SK-N-SH treated with all-trans-retinoic acid at 6 μM for 48 hours (cell line): ENCODE measurements around the gene PPP4R1.

Source experiments
- ATAC-seq: fragments of 200-7000 bp; cut with Tn5 transposase; 3 replicates; pipeline ENCODE4 v1.9.1; 2020; ENCODE audit warnings: mild to moderate bottlenecking, moderate library complexity
- ARNTL ChIP-seq: fragments of 450-650 bp; formaldehyde crosslinking; IDR thresholded peaks from 2 replicates; pipeline ENCODE4 v1.5.0; 2020; ENCODE audit warnings: low read depth, mild to moderate bottlenecking, moderate library complexity, borderline replicate concordance
- BACH2 ChIP-seq: fragments of 250-450 bp; sonication (Bioruptor Pico); IDR thresholded peaks from 2 replicates; pipeline ENCODE4 v1.9.0; 2021; ENCODE audit warnings: mild to moderate bottlenecking, borderline replicate concordance
- CSDC2 ChIP-seq: fragments of 250-450 bp; sonication (Bioruptor Pico); IDR thresholded peaks from 2 replicates; pipeline ENCODE4 v1.5.0; 2020; ENCODE audit warnings: mild to moderate bottlenecking, moderate library complexity
- ESRRG ChIP-seq: fragments of 250-450 bp; sonication (Bioruptor Pico); IDR thresholded peaks from 2 replicates; pipeline ENCODE4 v1.6.1; 2021; ENCODE audit warnings: mild to moderate bottlenecking
- ISL1 ChIP-seq: fragments of 250-450 bp; sonication (Bioruptor Pico); IDR thresholded peaks from 2 replicates; pipeline ENCODE4 v2.1.2; 2022; ENCODE audit warnings: mild to moderate bottlenecking, moderate library complexity
- OSR1 ChIP-seq: fragments of 250-450 bp; sonication (Bioruptor Pico); IDR thresholded peaks from 2 replicates; pipeline ENCODE4 v1.8.0; 2022; ENCODE audit warnings: moderate library complexity, mild to moderate bottlenecking, inconsistent platforms
- PPARA ChIP-seq: fragments of 250-450 bp; sonication (Bioruptor Pico); IDR thresholded peaks from 2 replicates; pipeline ENCODE4 v1.5.0; 2020; ENCODE audit warnings: mild to moderate bottlenecking, borderline replicate concordance
- RARB ChIP-seq: fragments of 250-450 bp; sonication (Bioruptor Pico); IDR thresholded peaks from 2 replicates; pipeline ENCODE4 v1.8.0; 2021; ENCODE audit warnings: mild to moderate bottlenecking, moderate library complexity
- TCF4 ChIP-seq: fragments of 250-450 bp; sonication (Bioruptor Pico); IDR thresholded peaks from 2 replicates; pipeline ENCODE4 v1.8.0; 2021; ENCODE audit warnings: mild to moderate bottlenecking, moderate library complexity, borderline replicate concordance
- TOX ChIP-seq: fragments of 250-450 bp; sonication (Bioruptor Pico); IDR thresholded peaks from 2 replicates; pipeline ENCODE4 v1.8.0; 2021; ENCODE audit warnings: mild to moderate bottlenecking, moderate library complexity, borderline replicate concordance
- ZC3H10 ChIP-seq: fragments of 250-450 bp; sonication (Bioruptor Pico); IDR thresholded peaks from 2 replicates; pipeline ENCODE4 v1.5.1; 2021; ENCODE audit warnings: mild to moderate bottlenecking, moderate library complexity
- ZFP3 ChIP-seq: fragments of 250-450 bp; sonication (Bioruptor Pico); IDR thresholded peaks from 2 replicates; pipeline ENCODE4 v1.5.0; 2020; ENCODE audit warnings: mild to moderate bottlenecking, moderate library complexity
- ZFP30 ChIP-seq: fragments of 450-650 bp; formaldehyde crosslinking; IDR thresholded peaks from 2 replicates; pipeline ENCODE4 v1.5.0; 2022; ENCODE audit warnings: mild to moderate bottlenecking, moderate library complexity
- ZNF565 ChIP-seq: fragments of 450-650 bp; formaldehyde crosslinking; conservative IDR thresholded peaks from 2 replicates; pipeline ENCODE4 v1.5.0; 2020; ENCODE audit warnings: low read depth, mild to moderate bottlenecking, moderate library complexity
- ZNF70 ChIP-seq: fragments of 450-650 bp; formaldehyde crosslinking; IDR thresholded peaks from 2 replicates; pipeline ENCODE4 v1.5.0; 2020; ENCODE audit warnings: mild to moderate bottlenecking, moderate library complexity
- ZNF8 ChIP-seq: fragments of 450-650 bp; formaldehyde crosslinking; IDR thresholded peaks from 2 replicates; pipeline ENCODE4 v1.5.0; 2020; ENCODE audit warnings: mild to moderate bottlenecking, moderate library complexity
- TF ChIP-seq, protein P1 (sequence below): fragments of 250-450 bp; sonication (Bioruptor Pico); IDR thresholded peaks from 2 replicates; pipeline ENCODE4 v1.8.0; 2020; ENCODE audit warnings: mild to moderate bottlenecking, moderate library complexity, borderline replicate concordance
- TF ChIP-seq, protein P2 (sequence below): fragments of 250-450 bp; sonication (Bioruptor Pico); IDR thresholded peaks from 2 replicates; pipeline ENCODE4 v1.8.0; 2021; ENCODE audit warnings: low read depth, mild to moderate bottlenecking, moderate library complexity, borderline replicate concordance
- TF ChIP-seq, protein P3 (sequence below): fragments of 250-450 bp; sonication (Bioruptor Pico); IDR thresholded peaks from 2 replicates; pipeline ENCODE4 v1.5.0; 2020; ENCODE audit warnings: mild to moderate bottlenecking, moderate library complexity
- TF ChIP-seq, protein P4 (sequence below): fragments of 250-450 bp; sonication (Bioruptor Pico); IDR thresholded peaks from 2 replicates; pipeline ENCODE4 v1.5.1; 2020; ENCODE audit warnings: low read depth, mild to moderate bottlenecking, moderate library complexity
- TF ChIP-seq, protein P5 (sequence below): fragments of 250-450 bp; sonication (Bioruptor Pico); IDR thresholded peaks from 2 replicates; pipeline ENCODE4 v1.5.1; 2021; ENCODE audit warnings: mild to moderate bottlenecking, moderate library complexity

Gene PPP4R1

DNA sequence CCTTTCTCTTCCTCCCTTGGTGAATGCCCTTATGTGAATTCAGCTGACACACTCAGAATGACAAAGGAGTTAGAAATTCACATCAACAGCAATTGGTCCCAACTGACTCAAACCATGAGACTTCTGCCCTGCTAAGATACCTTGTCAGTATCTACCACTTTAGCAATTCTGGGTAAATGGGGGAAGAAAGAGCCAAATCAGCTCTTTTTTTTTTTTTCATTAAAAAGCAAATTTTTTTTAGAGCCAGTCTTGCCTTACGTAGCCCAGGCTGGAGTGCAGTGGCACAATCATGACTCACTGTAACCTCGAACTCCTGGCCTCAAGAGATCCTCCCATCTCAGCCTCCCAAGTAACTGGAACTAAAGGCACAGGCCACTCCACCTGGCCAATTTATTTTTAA, 1.7 kb upstream of the PPP4R1 start:
- ATAC-seq, result no peak
- TF ChIP-seq ZNF565 (CRISPR knock-in tag) (no peak), RARB (no peak), ISL1 (no peak), CSDC2 (no peak), ZNF8 (CRISPR knock-in tag) (no peak), TCF4 (CRISPR knock-in tag) (no peak), ZNF70 (CRISPR knock-in tag) (no peak)
- TF ChIP-seq, all 23 proteins: peak for 0

DNA sequence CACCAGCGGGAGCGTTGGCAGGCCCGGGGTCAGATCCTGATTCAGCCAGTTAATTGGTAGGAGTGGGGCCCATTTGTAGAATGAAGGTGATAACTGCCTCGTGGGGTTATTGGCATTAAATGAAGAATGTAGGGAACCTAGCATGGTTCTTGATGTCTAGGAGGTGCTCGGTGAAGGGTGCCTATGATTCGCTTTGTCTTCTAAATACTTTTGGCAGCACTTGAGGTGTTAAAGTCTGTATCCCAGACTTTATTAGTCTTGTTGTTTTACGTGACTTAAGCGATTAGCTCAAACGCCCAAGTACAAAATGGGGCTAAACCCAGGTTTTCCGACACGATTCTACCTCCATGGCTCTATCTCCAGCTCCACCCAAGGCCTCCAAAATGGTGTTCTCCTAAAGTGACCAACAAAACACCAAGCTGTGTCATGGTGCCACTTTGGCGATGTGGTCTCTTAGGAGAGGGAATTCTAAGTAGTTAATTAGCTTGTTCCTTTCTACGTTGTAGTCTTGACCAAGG, 980 bp upstream of the PPP4R1 start:
- TF ChIP-seq TCF4 (CRISPR knock-in tag) (no peak), BACH2 (CRISPR knock-in tag) (no peak), ZNF8 (CRISPR knock-in tag) (no peak), ISL1 (no peak), ZNF565 (CRISPR knock-in tag) (no peak), ZNF70 (CRISPR knock-in tag) (no peak), TOX (CRISPR knock-in tag) (no peak), ZFP3 (CRISPR knock-in tag) (no peak), CSDC2 (no peak)
- ATAC-seq, result no peak

DNA sequence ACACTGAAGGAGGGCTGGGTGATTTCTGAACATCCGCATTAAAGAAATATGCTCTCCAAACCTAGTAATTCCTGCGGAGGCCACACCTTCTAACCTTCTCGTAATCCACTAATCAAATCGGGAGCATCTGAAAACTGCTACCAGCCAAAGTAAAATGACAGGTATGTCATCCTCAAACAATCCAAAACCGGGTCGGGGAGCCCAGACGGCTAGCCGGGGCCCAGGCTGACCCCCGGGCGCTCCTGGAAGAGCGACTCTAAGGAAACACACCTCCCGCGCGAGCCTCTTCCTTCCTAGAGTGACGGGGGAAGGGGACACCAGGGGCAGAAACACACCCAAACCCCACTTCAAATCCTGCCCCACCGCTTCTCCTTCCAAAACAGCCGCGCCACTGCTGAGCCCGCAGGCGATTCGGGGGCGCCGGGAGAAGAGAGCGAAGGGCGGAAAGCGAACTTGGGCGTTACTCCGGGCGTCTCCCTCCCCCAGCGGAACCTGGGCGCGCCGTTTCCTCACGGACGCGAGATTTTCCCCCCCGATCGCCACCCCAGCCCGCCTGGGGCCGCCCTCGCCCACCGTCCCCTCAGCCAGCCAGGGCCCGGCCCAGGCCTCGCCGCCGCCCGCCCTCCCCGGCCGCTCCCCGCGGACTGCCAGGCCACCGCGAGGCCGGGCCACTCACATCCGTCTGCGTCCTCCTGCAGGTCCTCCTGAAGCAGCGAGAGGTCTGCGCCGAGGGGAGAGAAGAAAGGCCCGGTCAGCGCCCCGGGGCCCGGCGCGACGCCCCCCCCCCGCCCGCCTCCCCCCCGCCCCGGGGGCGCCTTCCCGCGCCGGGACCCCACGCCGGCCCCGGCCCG, 584 bp downstream of the PPP4R1 start:
- ATAC-seq, result peak; percentile 62
- TF ChIP-seq, protein P1, sequence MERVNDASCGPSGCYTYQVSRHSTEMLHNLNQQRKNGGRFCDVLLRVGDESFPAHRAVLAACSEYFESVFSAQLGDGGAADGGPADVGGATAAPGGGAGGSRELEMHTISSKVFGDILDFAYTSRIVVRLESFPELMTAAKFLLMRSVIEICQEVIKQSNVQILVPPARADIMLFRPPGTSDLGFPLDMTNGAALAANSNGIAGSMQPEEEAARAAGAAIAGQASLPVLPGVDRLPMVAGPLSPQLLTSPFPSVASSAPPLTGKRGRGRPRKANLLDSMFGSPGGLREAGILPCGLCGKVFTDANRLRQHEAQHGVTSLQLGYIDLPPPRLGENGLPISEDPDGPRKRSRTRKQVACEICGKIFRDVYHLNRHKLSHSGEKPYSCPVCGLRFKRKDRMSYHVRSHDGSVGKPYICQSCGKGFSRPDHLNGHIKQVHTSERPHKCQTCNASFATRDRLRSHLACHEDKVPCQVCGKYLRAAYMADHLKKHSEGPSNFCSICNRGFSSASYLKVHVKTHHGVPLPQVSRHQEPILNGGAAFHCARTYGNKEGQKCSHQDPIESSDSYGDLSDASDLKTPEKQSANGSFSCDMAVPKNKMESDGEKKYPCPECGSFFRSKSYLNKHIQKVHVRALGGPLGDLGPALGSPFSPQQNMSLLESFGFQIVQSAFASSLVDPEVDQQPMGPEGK (CRISPR knock-in tag), result peak; percentile 27; the same call in 1 of the 2 replicates
- no peak for TF ChIP-seq ZC3H10 (CRISPR knock-in tag)

DNA sequence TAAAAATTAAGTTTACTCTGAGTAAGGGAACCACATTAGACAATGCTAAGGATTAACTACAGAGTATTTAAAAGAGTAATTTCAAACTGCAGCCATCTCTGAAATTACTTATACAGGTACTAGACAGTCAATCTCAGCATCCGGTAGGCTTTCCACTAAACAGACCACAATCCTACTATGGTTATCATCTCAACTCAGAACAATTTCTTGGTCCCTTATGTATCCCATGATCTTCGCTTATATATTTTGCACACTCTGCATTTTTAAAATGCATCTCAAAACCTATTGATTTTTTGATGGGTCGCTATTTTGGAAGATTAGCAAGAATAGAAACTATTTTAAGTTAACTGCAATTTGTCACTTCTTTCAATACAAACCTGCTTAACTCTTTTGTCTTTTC, 1.4 kb downstream of the PPP4R1 start:
- TF ChIP-seq, protein P2, sequence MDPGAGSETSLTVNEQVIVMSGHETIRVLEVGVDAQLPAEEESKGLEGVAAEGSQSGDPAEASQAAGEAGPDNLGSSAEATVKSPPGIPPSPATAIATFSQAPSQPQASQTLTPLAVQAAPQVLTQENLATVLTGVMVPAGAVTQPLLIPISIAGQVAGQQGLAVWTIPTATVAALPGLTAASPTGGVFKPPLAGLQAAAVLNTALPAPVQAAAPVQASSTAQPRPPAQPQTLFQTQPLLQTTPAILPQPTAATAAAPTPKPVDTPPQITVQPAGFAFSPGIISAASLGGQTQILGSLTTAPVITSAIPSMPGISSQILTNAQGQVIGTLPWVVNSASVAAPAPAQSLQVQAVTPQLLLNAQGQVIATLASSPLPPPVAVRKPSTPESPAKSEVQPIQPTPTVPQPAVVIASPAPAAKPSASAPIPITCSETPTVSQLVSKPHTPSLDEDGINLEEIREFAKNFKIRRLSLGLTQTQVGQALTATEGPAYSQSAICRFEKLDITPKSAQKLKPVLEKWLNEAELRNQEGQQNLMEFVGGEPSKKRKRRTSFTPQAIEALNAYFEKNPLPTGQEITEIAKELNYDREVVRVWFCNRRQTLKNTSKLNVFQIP (CRISPR knock-in tag), result no peak
- TF ChIP-seq TCF4 (CRISPR knock-in tag), result no peak
- no peak for TF ChIP-seq ZNF70 (CRISPR knock-in tag)
- no peak for TF ChIP-seq RARB
- no peak for TF ChIP-seq ZFP3 (CRISPR knock-in tag)
- no peak for TF ChIP-seq TOX (CRISPR knock-in tag)
- no peak for TF ChIP-seq OSR1
- TF ChIP-seq ESRRG (CRISPR knock-in tag), result no peak
- TF ChIP-seq PPARA (CRISPR knock-in tag), result no peak
- TF ChIP-seq ZFP30, result no peak
- no peak; the same call in 2 of the 3 replicates for ATAC-seq

DNA sequence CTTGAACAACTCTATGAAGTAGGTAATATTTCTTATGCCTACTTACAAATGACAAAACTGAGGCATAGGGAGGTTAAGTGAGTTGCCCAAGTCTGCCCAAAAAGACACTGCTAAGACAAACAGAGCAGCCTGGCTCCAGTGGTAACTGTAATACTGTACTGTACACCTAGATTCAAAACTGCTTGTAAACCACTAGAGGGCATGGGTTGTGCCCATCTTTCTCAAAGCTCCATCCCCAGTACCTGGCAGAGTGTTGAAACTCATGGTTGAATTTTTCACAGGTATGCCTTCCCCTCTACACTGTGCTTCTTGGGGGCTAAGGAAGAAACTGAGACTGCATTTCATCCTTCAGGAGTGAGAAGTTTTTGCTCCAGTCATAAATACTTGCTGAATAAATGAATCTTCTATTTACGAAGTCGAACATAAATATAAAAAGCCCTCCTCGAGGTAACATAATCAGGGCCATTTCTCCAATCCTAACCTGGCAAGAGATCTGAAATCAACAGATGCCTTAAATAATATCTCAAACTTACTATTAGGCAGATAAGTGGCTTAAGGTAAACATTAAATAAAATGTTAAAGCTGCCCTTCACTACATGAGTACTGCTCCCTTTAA, 2.0 kb downstream of the PPP4R1 start:
- peak; percentile 83 for ATAC-seq
- TF ChIP-seq ZC3H10 (CRISPR knock-in tag) (no peak), ZFP30 (0 out of 2 replicates have a peak, but pooled peaks have one; percentile 5)

DNA sequence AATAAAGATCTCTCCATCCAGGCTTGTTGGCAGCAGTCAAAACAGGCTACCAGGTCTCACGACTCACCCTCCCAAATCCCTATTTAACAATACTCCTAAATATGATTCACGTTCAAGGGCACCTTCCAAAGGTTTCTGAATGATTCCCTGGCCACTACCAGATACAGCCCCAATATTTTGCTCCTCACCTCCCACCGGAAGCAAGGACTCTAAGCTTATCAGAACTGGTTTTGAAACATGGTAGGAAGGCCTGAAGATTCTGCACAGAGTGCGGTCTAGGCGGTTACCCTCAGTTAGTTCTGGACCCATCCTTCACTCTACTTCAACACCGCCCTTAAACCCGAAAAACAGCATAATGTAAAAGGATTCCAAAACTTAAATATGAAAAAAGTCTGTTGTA, 5.2 kb downstream of the PPP4R1 start:
- no peak for ATAC-seq
- TF ChIP-seq OSR1 (no peak), RARB (no peak), ZFP30 (no peak), TCF4 (CRISPR knock-in tag) (no peak), PPARA (CRISPR knock-in tag) (no peak), BACH2 (CRISPR knock-in tag) (no peak), ARNTL (CRISPR knock-in tag) (no peak), CSDC2 (no peak), ISL1 (no peak), ESRRG (CRISPR knock-in tag) (no peak), ZNF8 (CRISPR knock-in tag) (no peak)
- TF ChIP-seq, protein P3, sequence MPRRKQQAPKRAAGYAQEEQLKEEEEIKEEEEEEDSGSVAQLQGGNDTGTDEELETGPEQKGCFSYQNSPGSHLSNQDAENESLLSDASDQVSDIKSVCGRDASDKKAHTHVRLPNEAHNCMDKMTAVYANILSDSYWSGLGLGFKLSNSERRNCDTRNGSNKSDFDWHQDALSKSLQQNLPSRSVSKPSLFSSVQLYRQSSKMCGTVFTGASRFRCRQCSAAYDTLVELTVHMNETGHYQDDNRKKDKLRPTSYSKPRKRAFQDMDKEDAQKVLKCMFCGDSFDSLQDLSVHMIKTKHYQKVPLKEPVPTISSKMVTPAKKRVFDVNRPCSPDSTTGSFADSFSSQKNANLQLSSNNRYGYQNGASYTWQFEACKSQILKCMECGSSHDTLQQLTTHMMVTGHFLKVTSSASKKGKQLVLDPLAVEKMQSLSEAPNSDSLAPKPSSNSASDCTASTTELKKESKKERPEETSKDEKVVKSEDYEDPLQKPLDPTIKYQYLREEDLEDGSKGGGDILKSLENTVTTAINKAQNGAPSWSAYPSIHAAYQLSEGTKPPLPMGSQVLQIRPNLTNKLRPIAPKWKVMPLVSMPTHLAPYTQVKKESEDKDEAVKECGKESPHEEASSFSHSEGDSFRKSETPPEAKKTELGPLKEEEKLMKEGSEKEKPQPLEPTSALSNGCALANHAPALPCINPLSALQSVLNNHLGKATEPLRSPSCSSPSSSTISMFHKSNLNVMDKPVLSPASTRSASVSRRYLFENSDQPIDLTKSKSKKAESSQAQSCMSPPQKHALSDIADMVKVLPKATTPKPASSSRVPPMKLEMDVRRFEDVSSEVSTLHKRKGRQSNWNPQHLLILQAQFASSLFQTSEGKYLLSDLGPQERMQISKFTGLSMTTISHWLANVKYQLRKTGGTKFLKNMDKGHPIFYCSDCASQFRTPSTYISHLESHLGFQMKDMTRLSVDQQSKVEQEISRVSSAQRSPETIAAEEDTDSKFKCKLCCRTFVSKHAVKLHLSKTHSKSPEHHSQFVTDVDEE, result no peak
- TF ChIP-seq, protein P4, sequence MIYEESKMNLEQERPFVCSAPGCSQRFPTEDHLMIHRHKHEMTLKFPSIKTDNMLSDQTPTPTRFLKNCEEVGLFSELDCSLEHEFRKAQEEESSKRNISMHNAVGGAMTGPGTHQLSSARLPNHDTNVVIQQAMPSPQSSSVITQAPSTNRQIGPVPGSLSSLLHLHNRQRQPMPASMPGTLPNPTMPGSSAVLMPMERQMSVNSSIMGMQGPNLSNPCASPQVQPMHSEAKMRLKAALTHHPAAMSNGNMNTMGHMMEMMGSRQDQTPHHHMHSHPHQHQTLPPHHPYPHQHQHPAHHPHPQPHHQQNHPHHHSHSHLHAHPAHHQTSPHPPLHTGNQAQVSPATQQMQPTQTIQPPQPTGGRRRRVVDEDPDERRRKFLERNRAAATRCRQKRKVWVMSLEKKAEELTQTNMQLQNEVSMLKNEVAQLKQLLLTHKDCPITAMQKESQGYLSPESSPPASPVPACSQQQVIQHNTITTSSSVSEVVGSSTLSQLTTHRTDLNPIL, result no peak
- TF ChIP-seq, protein P5, sequence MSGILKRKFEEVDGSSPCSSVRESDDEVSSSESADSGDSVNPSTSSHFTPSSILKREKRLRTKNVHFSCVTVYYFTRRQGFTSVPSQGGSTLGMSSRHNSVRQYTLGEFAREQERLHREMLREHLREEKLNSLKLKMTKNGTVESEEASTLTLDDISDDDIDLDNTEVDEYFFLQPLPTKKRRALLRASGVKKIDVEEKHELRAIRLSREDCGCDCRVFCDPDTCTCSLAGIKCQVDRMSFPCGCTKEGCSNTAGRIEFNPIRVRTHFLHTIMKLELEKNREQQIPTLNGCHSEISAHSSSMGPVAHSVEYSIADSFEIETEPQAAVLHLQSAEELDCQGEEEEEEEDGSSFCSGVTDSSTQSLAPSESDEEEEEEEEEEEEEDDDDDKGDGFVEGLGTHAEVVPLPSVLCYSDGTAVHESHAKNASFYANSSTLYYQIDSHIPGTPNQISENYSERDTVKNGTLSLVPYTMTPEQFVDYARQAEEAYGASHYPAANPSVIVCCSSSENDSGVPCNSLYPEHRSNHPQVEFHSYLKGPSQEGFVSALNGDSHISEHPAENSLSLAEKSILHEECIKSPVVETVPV (CRISPR knock-in tag), result no peak
